Activated T-cell treated with anti-CD3 and anti-CD28 coated beads, Interleukin-2, amount 50 U/mL, for 24 hours (primary cell): ENCODE measurements around the gene FGGY.
"Not testable (repeated sequence)": the region's sequence is repeated elsewhere in the genome, so short reads cannot be mapped to it uniquely, and the experiment has no call there.

Source experiments
- DNase-seq: peaks from one replicate; pipeline ENCODE4 v3.0.0-alpha.2; 2020
- H3K27ac Mint-ChIP-seq: 2 replicates; pipeline ENCODE4 v1.8.0; 2020; ENCODE audit warnings: mild to moderate bottlenecking, mixed read lengths
- H3K27me3 Mint-ChIP-seq: 2 replicates; pipeline ENCODE4 v1.8.0; 2020; ENCODE audit warnings: mixed read lengths
- H3K36me3 Mint-ChIP-seq: 2 replicates; pipeline ENCODE4 v1.8.0; 2020; ENCODE audit warnings: low read depth, mixed read lengths
- H3K4me1 Mint-ChIP-seq: 2 replicates; pipeline ENCODE4 v1.8.0; 2020; ENCODE audit warnings: low read depth, mixed read lengths
- H3K4me3 Mint-ChIP-seq: 2 replicates; pipeline ENCODE4 v1.8.0; 2020; ENCODE audit warnings: mild to moderate bottlenecking, moderate library complexity, mixed read lengths
- H3K9me3 Mint-ChIP-seq: 2 replicates; pipeline ENCODE4 v1.8.0; 2020; ENCODE audit warnings: mixed read lengths

Gene FGGY

DNA sequence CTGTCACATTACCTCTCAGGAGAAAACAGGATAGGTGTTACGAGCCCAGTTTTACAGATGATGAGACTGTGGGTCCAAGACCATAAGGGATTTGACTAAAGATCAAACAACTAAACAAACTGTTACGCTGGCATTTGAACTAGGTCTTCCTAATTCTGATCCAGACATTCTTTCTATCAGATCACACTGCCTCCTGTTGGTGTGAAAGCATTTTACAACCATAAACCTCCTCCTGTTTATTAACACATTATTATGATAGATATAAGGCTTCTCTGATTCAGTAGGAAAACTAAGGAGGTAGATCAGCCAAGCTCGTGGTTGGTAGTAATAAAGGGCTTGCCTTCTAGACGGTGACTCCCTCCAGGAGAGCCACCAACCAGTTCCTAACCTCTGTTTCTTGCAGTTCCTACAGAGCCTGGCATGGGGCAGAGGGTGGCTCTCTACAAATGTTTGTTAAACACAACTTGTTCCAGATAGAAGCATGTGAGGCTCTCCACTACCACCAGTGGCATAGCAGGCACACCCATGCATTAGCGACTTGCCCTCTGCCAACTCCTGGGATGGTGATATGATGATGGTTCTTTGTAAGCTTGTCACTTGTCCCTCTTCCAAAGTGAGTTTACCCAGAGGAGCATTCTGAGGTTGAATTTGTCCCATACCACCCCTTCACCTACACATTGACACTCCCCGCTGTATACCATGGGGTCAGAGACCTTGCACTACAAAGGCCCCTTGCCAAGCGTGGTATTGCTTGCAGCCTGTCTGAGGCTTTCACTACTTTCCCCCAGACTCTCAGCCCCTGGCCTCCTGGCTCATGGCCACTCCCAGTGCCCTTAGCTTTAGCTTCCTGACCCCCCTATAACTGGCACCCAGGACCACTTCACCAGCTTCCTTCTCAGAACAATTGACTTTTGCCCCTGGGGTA is 421.4 kb downstream of the FGGY start:
- H3K4me3 Mint-ChIP-seq: no peak overlapping the region
- H3K9me3 Mint-ChIP-seq: no peaks in the 10 kb centered on the region
- H3K27ac Mint-ChIP-seq: no peak overlapping the region
- H3K27me3 Mint-ChIP-seq: no peaks in the 10 kb centered on the region
- no peaks in the 10 kb centered on the region for H3K4me1 Mint-ChIP-seq
- H3K36me3 Mint-ChIP-seq: no peaks in the 10 kb centered on the region
- DNase-seq: no peak

DNA sequence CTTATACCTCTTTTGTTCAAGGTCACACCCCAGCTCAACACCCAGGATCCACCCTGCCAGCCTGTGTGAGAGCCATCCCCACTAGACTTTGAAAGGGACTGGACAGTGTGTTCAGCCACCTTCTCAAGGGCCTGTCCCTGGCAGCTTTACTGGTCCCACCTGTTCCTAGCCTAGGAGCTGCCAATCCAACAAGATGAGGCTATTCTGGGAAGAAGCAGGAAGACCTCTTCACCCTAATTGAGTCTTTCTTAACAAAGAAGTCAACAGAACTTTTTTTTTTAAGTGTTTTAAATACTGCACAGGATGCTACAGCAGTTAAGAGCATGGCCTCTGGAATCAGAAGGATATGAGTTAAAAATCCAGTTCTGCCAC is 422.1 kb downstream of the FGGY start:
- Mint-ChIP-seq H3K4me1 (no peaks in the 10 kb centered on the region), H3K27ac (no peak overlapping the region), H3K36me3 (no peaks in the 10 kb centered on the region), H3K9me3 (no peaks in the 10 kb centered on the region), H3K27me3 (no peaks in the 10 kb centered on the region), H3K4me3 (no peak overlapping the region)
- DNase-seq: no peak

DNA sequence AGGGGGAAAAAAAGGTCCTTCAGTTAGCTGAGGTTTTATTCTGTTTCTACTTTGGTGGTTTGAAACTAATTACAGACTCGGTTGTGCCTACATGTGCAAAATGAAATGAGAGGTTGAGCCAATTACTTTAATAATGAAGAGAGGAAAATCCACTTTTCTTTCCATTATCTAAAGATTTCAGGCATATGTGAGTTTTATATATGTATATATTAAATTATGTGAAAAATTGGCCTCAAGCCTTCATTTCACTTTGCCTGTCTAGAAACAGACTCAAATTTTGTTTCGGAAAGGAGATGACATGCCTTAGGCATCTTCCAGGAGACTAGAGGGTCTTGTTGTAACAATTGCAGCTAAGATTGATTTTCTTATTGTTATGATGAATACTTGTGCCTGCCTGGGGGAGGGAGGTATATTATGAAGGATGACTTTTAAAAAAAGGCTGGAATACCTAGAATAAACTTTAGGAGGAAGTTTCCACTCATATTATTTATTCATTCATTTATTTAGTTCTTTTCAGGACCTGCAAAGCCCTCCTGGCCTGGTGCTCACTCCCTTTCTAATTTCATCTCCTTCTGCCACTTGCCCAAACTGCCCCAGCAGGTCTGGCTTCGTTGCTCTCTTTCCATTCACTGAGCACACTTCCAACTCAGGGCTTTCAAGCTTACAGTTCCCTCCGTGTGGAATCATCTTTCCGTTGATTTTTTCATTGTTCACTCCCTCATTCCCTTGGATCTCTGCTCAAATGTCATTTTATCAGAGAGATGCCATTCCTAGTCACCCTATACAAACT is 423.6 kb downstream of the FGGY start:
- DNase-seq: no peak
- Mint-ChIP-seq H3K27me3 (no peaks in the 10 kb centered on the region), H3K27ac (no peak overlapping the region), H3K9me3 (no peaks in the 10 kb centered on the region), H3K4me3 (no peak overlapping the region), H3K4me1 (no peaks in the 10 kb centered on the region), H3K36me3 (no peaks in the 10 kb centered on the region)

DNA sequence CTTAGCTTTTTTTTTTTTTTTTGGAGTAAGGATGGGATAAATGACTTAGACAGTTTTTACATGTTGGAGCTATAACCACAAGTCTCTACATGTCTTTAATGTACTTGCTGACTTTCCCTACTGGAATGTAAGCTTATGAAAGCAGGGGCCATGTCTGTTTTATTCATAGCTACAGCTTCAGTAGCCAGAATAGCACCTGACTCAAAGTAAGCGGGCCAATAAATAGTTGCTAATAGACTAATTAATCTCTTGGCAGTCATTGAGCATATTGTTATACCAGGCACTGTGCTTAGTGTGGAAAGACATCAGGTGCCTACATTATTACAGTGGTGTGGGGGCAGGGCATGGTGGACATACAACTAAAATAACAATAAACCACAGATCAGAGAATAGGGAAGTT is 433.4 kb downstream of the FGGY start:
- DNase-seq: no peak
- no peaks in the 10 kb centered on the region for H3K27me3 Mint-ChIP-seq
- H3K27ac Mint-ChIP-seq: no peak overlapping the region
- peaks cover 19% of the 10 kb centered on the region for H3K4me1 Mint-ChIP-seq
- H3K9me3 Mint-ChIP-seq: no peaks in the 10 kb centered on the region
- H3K4me3 Mint-ChIP-seq: no peak overlapping the region
- peaks cover under 1% of the 10 kb centered on the region for H3K36me3 Mint-ChIP-seq

DNA sequence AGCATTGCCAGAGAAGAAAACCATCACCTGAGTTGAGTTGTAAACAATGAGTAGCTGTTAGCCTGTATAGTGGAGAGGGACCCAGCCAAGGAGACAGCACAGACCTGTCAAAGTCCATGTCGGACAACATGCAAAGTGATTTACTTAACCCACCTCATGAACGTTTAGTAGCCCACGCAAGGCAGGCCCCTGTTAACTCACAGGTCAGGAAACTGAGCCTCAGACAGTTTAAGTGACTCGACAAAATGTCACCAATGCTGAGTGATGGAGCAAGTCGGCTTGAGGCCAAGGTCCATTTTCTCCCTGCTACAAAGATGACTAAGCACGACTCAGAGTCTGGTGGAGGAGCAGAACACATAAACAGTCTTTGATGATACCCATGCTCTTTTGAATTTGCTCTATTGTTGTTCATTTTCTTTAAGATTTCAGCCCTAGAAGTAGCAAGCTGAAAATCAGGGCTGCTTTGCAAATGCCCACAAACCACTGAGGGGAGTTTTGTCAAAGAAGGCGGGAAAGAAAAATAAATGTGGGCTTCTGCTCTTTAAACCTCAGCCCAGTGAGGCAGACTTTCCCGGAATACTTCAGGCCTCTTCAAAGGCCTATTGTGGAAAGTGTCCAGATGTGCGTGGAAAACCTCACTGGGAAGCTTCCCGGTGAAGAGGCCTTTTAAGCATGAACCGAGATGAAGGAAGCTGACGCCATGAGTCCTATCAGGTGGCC is 434.0 kb downstream of the FGGY start:
- no peak for DNase-seq
- Mint-ChIP-seq H3K4me3 (no peak overlapping the region), H3K4me1 (peaks cover 19% of the 10 kb centered on the region), H3K27me3 (no peaks in the 10 kb centered on the region), H3K9me3 (peaks cover under 1% of the 10 kb centered on the region), H3K27ac (peak overlapping the region; percentile 80), H3K36me3 (peaks cover 3% of the 10 kb centered on the region)

DNA sequence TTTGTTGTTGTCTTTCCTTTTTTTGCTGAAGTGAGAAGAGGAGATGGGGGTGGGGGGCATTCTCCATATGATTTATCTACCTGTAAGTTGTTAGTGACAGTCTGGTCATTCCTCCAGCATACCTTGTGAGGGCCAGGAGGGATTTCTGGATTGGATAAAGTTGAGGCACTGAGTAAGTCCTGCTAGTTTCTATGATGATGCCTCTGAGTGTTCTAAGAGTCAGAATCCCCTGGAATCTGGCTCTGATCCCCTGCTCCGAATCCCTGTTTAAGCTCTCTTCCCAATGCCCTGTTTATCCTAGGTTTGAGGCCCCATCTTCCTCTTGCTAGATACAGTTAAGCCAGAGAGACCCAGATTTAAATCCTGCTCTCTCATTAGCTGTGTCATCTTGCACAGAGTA is 434.7 kb downstream of the FGGY start:
- peaks cover 19% of the 10 kb centered on the region for H3K4me1 Mint-ChIP-seq
- DNase-seq: no peak
- H3K36me3 Mint-ChIP-seq: peaks cover 9% of the 10 kb centered on the region
- no peak overlapping the region for H3K4me3 Mint-ChIP-seq
- no peaks in the 10 kb centered on the region for H3K27me3 Mint-ChIP-seq
- H3K9me3 Mint-ChIP-seq: peaks cover 7% of the 10 kb centered on the region
- H3K27ac Mint-ChIP-seq: peak overlapping the region; percentile 80

DNA sequence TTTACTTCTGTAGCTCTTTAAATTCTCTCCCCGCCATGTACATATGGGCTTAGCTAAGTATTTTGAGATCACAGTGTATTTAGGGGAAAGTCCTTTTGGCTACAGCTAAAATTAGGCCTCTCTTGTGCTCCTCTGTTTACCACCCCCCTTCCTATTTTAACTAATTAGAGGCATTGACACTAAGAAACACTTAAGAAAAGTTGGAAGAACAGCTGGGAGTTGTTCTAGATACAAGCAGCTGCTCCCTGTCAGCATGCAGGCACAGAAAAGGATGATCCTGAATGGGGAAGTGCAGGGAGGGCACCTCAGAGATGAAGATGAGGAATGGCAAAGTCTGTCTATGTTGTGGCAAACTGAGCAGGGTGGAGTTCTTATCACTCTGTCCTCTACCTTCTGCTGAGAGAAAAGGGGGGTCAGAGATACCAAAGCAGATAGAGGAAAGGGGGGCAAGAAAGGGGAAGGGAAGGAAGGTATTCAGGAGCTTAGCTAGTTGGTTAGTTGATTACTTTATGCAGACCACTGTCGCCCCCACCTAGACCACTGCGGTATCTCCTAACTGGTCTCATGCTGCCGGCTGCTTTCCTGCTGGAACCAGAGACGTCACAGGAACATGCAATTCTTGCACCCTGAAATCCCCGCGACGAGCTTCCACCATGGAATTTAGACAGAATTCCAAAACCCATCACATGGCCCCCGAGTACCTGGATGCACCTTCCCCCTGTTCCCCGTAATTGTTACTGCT is 435.5 kb downstream of the FGGY start:
- Mint-ChIP-seq H3K27me3 (no peaks in the 10 kb centered on the region), H3K27ac (no peak overlapping the region), H3K9me3 (peaks cover 7% of the 10 kb centered on the region), H3K4me1 (peaks cover 19% of the 10 kb centered on the region), H3K4me3 (no peak overlapping the region), H3K36me3 (peaks cover 10% of the 10 kb centered on the region)
- no peak for DNase-seq

DNA sequence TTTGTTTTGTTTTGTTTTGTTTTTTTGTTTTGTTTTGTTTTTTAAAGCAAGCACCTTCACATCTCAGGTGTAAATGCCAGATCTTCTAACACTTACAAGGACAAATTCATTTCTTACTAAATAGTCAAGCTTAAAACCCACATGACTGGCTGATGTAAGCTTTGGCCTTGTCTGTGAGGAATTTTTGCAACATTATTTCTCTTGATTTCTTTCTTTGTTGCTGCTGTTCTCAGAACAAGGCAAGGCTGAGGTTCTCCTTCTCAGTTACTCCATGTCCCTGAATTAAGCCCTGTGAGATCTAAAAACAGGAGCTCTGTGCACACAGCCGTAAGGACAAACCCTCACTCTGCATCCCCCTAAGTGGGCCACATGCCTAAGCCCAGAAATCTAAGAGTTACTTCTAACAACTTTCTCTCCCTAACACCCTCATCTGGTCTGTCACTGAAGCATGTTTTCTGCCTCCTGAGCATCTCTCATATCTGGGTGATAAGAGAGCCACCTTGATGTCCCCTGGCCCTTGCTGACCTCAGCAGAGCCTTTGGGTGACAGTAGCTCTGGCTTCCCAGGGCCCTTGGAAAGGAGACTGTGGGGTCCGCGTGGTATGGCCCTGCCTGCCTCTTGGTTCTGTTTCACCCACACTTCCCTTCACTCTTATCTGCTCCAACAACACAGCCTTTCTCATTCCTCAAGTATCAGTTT is 436.7 kb downstream of the FGGY start:
- Mint-ChIP-seq H3K36me3 (peaks cover 10% of the 10 kb centered on the region), H3K27me3 (no peaks in the 10 kb centered on the region), H3K9me3 (peaks cover 7% of the 10 kb centered on the region), H3K27ac (no peak overlapping the region), H3K4me3 (no peak overlapping the region), H3K4me1 (peaks cover 19% of the 10 kb centered on the region)
- no peak for DNase-seq

DNA sequence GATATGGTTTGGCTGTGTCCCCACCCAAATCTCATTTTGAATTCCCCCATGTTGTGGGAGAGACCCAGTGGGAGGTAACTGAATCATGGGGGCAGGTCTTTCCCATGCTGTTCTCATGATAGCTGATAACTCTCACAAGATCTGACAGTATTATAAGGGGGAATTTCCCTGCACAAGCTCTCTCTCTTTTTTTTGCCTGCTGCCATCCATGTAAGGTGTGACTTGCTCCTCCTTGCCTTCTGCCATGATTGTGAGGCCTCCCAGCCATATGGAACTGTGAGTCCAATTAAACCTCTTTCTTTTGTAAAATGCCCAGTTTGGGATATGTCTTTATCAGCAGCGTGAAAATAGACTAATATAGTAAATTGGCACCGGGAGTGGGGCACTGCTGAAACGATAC is 439.0 kb downstream of the FGGY start:
- H3K9me3 Mint-ChIP-seq, H3K27ac Mint-ChIP-seq, DNase-seq, H3K36me3 Mint-ChIP-seq, H3K4me3 Mint-ChIP-seq, H3K27me3 Mint-ChIP-seq: not testable (repeated sequence)
- peaks cover 13% of the 10 kb centered on the region for H3K4me1 Mint-ChIP-seq

DNA sequence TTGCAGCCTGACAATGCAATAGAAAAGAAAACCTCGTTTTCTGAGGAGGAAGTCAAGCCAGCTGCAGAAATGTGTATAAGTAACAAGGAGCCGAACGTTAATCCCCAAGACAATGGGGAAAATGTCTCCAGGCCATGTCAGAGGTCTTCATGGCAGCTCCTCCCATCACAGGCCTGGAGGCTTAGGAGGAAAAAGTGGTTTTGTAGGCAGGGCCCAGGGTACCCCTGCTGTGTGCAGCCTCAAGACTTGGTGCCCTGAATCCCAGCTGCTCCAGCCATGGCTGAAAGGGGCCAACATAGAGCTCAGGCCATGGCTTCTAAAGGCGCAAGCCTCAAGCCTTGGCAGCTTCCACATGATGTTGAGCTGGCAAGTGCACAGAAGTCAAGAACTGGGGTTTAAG is 439.9 kb downstream of the FGGY start:
- Mint-ChIP-seq H3K4me1 (peaks cover 5% of the 10 kb centered on the region), H3K27ac (no peak overlapping the region), H3K9me3 (peaks cover 7% of the 10 kb centered on the region), H3K4me3 (no peak overlapping the region), H3K36me3 (peaks cover 10% of the 10 kb centered on the region), H3K27me3 (no peaks in the 10 kb centered on the region)
- no peak for DNase-seq

DNA sequence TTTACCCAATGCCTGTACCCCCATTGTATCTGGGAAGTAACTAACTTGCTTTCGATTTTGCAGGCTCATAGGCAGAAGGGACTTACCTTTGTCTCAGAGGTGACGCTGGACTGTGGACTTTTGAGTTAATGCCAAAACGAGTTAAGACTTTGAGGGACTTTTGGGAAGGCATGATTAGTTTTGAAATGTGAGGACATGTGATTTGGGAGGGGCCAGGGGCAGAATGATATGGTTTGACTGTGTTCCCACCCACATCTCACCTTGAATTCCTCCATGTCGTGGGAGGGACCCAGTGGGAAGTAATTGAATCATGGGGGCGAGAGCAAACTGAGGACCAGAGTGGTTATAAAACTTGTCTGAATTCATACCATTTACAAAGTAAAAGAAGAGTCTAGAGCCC is 440.7 kb downstream of the FGGY start:
- H3K27ac Mint-ChIP-seq: no peak overlapping the region
- H3K36me3 Mint-ChIP-seq: peaks cover 10% of the 10 kb centered on the region
- no peaks in the 10 kb centered on the region for H3K4me1 Mint-ChIP-seq
- DNase-seq: no peak
- no peak overlapping the region for H3K4me3 Mint-ChIP-seq
- H3K27me3 Mint-ChIP-seq: no peaks in the 10 kb centered on the region
- peaks cover 7% of the 10 kb centered on the region for H3K9me3 Mint-ChIP-seq

DNA sequence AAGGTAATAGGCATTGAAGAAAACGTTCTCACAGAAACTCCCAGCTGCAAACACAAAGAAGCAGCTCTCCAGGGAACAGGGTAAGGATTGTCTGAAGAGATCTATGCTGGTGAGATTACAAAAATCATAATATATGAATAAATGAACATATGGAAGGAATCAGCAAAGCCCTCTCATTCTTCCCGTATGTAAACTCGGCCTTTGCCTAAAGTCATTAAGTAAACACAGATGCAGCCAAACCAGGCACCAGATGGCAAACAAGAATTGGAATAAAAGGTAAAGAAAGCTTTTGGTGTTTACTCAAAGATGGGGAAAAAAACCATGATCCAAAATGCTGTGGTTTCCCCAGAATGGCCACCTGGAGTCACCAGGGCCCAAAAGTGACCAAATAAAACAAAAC is 441.3 kb downstream of the FGGY start:
- H3K4me1 Mint-ChIP-seq: no peaks in the 10 kb centered on the region
- H3K27me3 Mint-ChIP-seq: no peaks in the 10 kb centered on the region
- peaks cover 10% of the 10 kb centered on the region for H3K36me3 Mint-ChIP-seq
- no peak overlapping the region for H3K4me3 Mint-ChIP-seq
- peaks cover 7% of the 10 kb centered on the region for H3K9me3 Mint-ChIP-seq
- no peak for DNase-seq
- H3K27ac Mint-ChIP-seq: no peak overlapping the region

DNA sequence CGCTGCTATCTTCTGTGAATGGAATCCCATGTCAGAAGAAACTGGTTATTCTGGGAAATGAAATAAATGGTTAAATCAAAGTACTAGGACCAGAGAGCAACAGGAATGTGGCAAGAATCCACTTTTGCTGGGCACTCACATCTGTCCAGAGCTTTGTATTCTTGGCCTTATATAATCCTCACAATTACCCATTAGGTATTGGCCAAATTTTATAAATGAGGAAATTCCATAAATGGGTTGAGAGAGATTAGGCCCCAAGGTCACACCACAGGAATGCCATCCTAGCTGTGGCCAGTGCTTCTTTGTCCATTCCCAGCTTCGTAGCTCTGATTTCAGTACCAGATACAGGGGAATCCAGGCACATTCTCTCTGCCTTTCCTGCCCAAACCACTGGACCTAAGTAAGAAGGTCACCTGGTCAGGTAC is 441.7 kb downstream of the FGGY start:
- Mint-ChIP-seq H3K27ac (no peak overlapping the region), H3K9me3 (peaks cover 7% of the 10 kb centered on the region), H3K4me1 (no peaks in the 10 kb centered on the region), H3K36me3 (peaks cover 10% of the 10 kb centered on the region), H3K27me3 (no peaks in the 10 kb centered on the region), H3K4me3 (no peak overlapping the region)
- DNase-seq: no peak

DNA sequence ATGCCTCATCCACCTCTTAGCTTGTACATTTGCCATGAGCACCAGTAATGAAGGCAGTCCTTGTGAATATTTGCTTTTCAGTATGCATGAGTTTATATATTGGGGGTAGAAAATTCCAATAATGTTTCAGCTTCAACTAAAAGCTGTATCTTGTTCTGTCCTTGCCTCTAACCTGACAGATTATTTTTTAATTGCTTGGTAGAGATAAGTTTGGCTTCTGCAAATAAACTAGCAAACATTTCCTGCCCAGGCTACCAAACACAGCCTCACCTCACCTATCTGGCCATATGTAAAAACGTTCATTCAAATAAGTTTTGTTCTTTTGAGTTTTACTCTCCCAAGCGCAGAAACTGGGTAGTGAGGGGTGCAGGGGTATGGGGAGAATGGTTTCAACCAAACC is 442.2 kb downstream of the FGGY start:
- peaks cover 10% of the 10 kb centered on the region for H3K36me3 Mint-ChIP-seq
- H3K27me3 Mint-ChIP-seq: no peaks in the 10 kb centered on the region
- DNase-seq: no peak
- no peak overlapping the region for H3K4me3 Mint-ChIP-seq
- H3K4me1 Mint-ChIP-seq: no peaks in the 10 kb centered on the region
- H3K9me3 Mint-ChIP-seq: peaks cover 7% of the 10 kb centered on the region
- no peak overlapping the region for H3K27ac Mint-ChIP-seq
